ENCODE data around the gene PPT1. TPM values are rescaled to one million over a fixed set of nuclear protein-coding genes. Genes with fewer than 3 reads are reported as not detected.

Gene PPT1
- total RNA-seq = 37.7 TPM
- long read RNA-seq, full-length matches to known transcripts = 55 of 58 reads
- long read RNA-seq, partial matches to known transcripts = 3 of 58 reads
- long read RNA-seq, other reads (novel, unspliced or antisense) = 0 of 58 reads

DNA sequence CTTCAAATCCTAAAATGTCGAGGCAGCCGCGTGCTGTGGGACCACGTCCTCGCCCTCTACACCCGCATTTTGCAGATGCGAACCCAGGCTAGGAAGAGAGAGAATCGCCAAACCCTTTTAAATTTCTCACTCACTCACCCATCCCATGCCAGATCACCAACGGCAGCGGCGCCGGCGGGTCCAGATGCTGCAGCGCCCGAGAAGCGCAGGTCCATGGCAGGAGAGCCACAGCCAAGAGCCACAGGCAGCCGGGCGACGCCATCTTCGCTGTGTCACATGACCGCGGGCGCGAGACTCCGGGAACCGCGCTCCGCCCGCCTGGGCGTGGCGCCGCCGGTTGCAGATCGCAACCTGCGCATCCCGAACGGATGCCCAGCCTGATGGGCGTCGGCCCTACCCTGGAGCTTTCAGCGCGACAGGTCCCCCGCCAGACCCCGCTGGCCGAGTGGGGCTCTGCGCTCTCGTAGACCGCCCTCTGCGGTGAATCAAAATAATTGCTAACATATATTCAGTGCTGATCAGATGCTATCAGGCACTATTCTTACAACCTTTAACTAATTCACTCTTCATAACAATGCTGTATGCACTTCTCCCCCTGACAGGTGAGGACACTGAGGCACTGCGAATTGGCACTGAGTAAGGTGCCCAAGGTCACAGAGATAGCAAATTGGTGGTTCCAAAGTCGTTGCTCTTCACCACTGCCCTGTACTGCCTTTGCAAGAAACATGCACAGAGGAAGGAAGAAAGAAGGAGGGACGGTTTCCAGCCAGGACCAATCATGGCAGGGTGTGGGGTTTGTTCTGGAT, at the start of gene PPT1:
TSS of gene PPT1 (minus strand) at position 276 of the 806 bp plus-strand sequence. CDS start at position 262, 14 bp downstream.
- no peaks in the 10 kb centered on the region for H3K9me3 ChIP-seq (replicated peaks)

DNA sequence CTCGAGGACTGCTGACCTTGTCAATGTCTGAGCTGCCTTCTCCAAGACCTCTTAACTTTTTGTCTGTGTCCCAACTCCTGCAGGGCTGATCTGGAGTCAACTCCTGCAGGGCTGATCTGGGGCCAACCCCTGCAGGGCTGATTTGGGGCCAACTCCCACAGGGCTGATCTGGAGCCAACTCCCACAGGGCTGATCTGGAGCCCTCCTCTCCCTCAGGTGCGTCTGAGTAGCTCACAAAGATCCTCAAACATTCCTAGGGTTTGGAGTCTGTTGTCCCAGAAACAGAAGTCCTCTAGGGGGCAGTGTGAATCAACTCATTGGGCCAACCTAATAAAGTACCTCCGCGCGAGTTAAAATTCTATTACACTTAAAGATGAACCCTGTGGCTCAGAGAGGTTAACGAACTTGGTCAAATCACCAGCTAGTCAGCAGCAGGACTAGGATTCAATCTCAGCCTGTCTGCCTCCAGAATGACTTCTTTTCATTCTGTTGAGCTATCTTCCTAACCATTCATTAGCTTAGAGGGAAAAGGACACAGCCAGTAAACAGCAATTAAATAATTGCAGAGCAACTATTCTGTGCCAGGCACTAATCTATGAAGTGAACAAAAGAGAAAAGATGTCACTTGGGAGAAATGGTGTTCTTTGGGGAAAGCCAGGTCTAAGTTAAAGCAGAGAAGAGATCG, 47.0 kb upstream of the PPT1 start:
- no peaks in the 10 kb centered on the region for H3K4me1 ChIP-seq
- H3K36me3 ChIP-seq = no peaks in the 10 kb centered on the region
- intact Hi-C loops (cut with micrococcal nuclease) = loop anchor here (5.0 to 10.0 kb wide), 2 partner anchors 198 to 261 kb away; no protein-coding TSS in a partner anchor
- no peaks in the 10 kb centered on the region for H3K9me3 ChIP-seq (replicated peaks)
- TF ChIP-seq, protein P1, sequence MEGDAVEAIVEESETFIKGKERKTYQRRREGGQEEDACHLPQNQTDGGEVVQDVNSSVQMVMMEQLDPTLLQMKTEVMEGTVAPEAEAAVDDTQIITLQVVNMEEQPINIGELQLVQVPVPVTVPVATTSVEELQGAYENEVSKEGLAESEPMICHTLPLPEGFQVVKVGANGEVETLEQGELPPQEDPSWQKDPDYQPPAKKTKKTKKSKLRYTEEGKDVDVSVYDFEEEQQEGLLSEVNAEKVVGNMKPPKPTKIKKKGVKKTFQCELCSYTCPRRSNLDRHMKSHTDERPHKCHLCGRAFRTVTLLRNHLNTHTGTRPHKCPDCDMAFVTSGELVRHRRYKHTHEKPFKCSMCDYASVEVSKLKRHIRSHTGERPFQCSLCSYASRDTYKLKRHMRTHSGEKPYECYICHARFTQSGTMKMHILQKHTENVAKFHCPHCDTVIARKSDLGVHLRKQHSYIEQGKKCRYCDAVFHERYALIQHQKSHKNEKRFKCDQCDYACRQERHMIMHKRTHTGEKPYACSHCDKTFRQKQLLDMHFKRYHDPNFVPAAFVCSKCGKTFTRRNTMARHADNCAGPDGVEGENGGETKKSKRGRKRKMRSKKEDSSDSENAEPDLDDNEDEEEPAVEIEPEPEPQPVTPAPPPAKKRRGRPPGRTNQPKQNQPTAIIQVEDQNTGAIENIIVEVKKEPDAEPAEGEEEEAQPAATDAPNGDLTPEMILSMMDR (IDR thresholded peaks at IDR 0.05; ENCODE audit: borderline replicate concordance) = peak; percentile 85
- H3K4me3 ChIP-seq = no peak overlapping the region
- no peak for DNase-seq
- no peak overlapping the region for H3K27ac ChIP-seq (replicated peaks)
- peaks cover 60% of the 10 kb centered on the region for H3K27me3 ChIP-seq (ENCODE audit: low read depth)

More for the DNA sequence above, at the start of gene PPT1:
- Histone ChIP-seq H3K27ac (replicated peaks) (peak within 1 kb of the TSS; percentile 67), H3K36me3 (no peaks in the 10 kb centered on the region), H3K27me3 (ENCODE audit: low read depth) (peaks cover 5% of the 10 kb centered on the region), H3K4me1 (peaks cover 22% of the 10 kb centered on the region), H3K4me3 (peak within 1 kb of the TSS; percentile 80)
- TF ChIP-seq, protein P1 (IDR thresholded peaks at IDR 0.05; ENCODE audit: borderline replicate concordance) = peak; percentile 22
- intact Hi-C loops (cut with micrococcal nuclease) = no loop called here
- DNase-seq = peak; percentile 80

DNA sequence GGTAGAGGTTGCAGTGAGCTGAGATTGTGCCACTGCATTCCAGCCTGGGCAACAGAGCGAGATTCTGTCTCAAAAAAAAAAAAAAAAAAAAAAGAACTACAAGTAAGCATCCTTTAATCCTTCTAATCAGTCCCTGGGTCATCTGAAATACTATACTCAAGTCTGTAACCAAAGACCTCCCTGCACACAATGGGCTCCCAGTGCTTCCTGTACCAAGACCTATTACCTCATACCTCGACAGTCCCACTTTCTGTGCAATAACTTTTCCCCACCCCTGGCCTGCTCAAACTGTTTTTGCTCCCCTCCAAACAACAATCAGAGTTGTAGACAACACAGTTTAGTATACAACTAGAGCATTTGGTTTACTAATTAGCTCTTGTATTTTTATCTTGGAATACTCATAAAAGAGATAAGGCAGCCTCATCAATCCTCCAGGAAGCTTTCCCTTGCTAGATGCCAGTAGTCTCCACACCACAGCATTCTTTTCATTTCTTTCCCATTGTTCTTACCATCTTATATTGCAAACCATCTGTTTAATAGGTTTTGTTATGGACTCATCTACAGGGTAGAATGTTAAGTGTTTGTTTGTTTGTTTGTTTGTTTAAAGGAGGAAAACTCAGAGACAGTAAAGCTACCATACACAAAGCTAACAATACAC, 45.0 kb upstream of the PPT1 start:
- Histone ChIP-seq H3K4me1 (no peaks in the 10 kb centered on the region), H3K9me3 (replicated peaks) (no peaks in the 10 kb centered on the region), H3K27me3 (ENCODE audit: low read depth) (peaks cover 50% of the 10 kb centered on the region), H3K4me3 (no peak overlapping the region), H3K36me3 (no peaks in the 10 kb centered on the region), H3K27ac (replicated peaks) (no peak overlapping the region)
- intact Hi-C loops (cut with micrococcal nuclease) = loop anchor here (5.0 to 10.0 kb wide), 2 partner anchors 200 to 263 kb away; no protein-coding TSS in a partner anchor
- TF ChIP-seq, protein P1 (IDR thresholded peaks at IDR 0.05; ENCODE audit: borderline replicate concordance) = no peak
- no peak for DNase-seq

DNA sequence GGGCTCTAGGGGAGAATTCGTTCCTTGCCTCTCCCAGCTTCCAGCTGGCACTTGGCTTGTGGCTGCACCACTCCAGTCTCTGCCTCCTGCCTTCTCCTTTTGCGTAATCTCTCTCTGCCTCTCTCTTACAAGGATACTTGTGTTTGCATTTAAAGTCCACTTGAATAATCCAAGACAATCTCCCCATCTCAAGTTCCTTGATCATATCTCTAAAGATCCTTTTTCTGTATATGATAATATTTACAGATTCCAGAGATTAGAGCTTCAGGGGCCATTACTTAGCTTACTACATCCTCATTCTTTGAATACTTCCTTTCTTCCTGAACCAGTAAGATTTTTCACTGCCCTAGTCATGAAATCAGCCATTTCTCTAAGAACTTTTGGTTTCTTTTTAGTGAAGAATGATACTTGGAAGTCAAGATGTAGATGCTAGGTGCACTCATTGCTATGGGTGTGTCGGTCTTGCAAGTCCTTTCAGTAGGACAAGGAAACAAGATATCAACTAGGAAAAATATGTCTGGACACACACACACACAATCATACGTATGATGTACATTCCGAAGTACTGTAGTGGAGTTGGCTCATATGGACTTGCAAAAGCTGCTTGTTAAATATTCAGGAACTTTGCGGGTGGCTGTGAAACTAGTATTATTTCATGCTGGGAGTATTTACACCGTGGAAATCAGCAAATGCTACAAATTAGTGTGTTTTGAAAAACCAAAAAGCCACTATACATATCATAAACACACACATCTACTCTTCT, 43.3 kb upstream of the PPT1 start:
- Histone ChIP-seq H3K27me3 (ENCODE audit: low read depth) (peaks cover 42% of the 10 kb centered on the region), H3K4me3 (no peak overlapping the region), H3K36me3 (no peaks in the 10 kb centered on the region), H3K27ac (replicated peaks) (no peak overlapping the region), H3K9me3 (replicated peaks) (no peaks in the 10 kb centered on the region), H3K4me1 (no peaks in the 10 kb centered on the region)
- intact Hi-C loops (cut with micrococcal nuclease) = loop anchor here (5.0 to 10.0 kb wide), 2 partner anchors 202 to 264 kb away; no protein-coding TSS in a partner anchor
- no peak for DNase-seq
- TF ChIP-seq, protein P1 (IDR thresholded peaks at IDR 0.05; ENCODE audit: borderline replicate concordance) = no peak
